ENCODE measurements around the gene PTP4A2. TPM values are rescaled to one million over a fixed set of nuclear protein-coding genes. Genes with fewer than 3 reads are reported as not detected.

The PTP4A2 gene
- total RNA-seq, 1 experiment from 2014 or later, result 502 TPM

DNA sequence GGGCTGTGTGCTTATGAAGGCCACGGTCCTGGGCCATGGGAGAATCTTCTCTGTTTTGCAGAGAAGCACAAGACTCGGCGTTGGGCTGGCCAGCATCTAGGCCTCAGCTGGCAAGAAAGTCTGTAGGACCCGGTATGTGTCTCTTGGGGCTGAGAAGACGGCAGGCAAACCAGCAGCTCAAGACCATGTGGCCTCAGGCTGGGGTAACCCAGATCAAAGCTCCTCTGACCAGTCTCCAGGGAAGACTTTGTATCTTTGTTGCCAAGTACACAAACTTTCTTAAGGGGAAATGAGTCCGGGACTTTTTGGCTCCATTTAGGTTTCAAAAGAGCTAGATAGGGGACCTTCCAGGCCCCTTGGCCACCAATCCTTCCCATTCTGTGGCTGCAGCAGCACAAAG, 60.1 kb downstream of the PTP4A2 start:
- in situ Hi-C loops (cut with HindIII; ENCODE audit: low pct_unique_long_range_greater_than_20kb, low sequenced_read_pairs), result no loop called here
- peak; percentile 8 for DNase-seq (ENCODE audit: low read depth, low spot score)

DNA sequence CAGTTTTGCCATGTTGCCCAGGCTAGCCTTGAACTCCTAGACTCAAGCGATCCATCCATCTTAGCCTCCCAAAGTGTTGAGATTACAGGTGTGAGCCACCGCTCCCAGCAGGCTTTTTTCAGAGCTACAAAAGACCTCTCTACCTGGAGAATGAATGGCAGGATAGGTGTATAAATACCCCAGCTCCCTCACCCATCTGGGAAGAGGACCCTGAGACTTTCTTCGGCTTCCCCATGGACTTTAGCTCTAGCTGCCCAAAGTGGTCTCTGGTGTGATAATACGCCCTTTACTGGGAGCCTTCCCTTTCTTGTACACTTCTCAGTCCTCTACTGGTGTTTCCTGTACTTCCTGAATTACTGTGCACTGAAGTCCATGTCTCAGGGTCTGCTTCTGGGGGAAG, 60.6 kb downstream of the PTP4A2 start:
- no peak for DNase-seq (ENCODE audit: low read depth, low spot score)
- in situ Hi-C loops (cut with HindIII; ENCODE audit: low pct_unique_long_range_greater_than_20kb, low sequenced_read_pairs), result no loop called here

DNA sequence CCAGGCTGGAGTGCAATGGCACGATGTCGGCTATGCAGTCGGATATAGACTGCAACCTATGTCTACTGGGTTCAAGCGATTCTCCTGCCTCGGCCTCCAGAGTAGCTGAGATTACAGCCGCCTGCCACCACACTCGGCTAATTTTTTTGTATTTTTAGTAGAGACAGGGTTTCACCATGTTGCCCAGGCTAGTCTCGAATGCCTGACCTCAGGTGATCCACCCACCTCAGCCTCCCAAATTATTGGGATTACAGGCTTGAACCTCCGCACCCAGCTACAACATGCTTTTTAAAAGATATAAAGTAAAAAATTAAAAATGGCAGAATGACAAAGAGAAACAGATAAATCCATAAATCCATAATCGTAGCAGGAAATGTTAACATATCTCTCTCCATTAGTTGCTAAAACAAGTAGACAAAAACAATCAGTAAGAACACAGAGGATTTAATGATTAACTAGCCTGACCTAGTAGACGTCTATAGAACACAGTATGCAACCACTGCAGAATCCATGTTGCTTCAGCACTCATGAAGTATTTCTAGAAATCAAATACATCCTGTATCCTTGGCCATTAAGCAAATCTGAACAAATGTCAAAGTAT, 62.4 kb downstream of the PTP4A2 start:
- DNase-seq (ENCODE audit: low read depth, low spot score), result no peak
- in situ Hi-C loops (cut with HindIII; ENCODE audit: low pct_unique_long_range_greater_than_20kb, low sequenced_read_pairs), result no loop called here

DNA sequence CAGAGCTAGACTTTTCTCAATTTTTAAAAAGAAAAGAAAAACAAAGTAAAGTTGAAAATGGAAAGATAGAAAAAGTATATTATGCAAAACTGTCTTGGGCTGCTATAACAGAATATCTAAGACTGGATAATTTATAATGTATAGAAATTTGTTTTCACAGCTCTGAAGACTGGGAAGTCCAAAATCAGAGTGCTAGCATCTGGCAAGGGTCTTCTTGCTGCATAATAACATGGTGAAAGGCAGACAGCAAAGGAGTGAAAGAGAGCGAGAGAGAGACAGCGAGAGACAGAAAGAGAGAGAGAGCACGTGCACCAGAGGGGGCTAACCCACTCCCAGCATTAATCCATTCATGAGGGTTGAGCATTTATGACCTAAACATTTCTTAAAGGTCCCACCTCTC, 63.2 kb downstream of the PTP4A2 start:
- DNase-seq (ENCODE audit: low read depth, low spot score), result no peak
- in situ Hi-C loops (cut with HindIII; ENCODE audit: low pct_unique_long_range_greater_than_20kb, low sequenced_read_pairs), result no loop called here

DNA sequence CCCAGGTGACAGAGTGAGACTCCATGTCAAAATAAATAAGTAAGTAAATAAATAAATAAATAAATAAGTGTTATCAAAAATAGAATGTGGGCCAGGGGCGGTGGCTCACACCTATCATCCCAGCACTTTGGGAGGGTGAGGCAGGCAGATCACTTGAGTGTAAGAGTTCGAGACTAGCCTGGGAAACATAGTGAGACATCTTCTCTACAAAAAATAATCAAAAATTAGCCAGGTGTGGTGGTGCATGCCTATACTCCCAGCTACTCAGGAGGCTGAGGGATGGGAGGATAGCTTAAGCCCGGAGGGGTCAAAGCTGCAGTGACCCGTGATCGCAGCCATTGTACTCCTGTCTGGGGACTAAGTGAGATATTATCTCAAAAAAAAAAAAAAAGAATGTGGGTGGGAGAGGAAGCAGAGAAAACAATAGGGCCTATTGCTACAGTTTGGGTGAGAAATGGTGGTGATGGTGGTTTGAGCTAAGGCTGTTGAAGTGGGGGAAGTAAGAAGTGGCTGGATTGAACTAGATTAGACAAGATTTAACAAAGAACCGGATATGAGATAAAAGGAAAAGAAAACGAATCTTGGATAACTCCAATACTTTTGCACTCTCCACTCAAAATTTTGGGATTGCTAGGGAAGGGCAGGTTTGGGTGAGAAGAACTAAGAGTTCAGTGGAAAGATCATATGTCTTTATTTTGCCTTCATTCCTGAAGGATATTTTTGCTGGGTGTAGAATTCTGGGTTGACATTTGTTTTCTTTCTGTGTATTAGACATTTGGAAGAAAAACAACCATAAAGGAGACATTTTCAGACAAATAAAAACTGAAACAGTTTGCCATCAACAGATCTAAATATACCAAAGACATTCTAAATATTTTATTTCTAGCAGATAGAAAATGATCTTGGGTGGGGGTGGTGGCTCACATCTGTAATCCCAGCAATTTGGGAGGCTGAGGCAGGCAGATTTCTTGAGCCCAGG, 65.2 kb downstream of the PTP4A2 start:
- no peak for DNase-seq (ENCODE audit: low read depth, low spot score)

DNA sequence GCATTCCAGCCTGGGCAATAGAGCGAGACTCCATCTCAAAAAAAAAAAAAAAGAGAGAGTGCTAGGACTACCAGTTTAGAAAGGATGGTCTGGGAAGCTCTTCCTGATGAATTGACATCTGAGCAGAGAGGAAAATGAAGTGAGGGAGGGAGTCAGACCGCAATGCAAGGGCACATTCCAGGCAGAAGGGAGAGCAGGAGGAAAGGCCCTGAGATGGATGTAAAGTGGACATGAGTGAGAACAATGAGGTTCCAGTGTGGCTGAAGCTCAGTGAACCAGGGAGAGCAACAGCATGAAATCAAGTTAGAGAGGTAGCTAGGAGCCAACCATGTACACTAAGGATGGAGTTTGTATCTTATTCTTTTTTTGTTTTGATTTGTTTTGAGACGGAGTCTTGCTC, 66.5 kb downstream of the PTP4A2 start:
- in situ Hi-C loops (cut with HindIII; ENCODE audit: low pct_unique_long_range_greater_than_20kb, low sequenced_read_pairs), result no loop called here
- DNase-seq (ENCODE audit: low read depth, low spot score), result no peak

More for the DNA sequence above, 65.2 kb downstream of the PTP4A2 start:
- in situ Hi-C loops (cut with HindIII; ENCODE audit: low pct_unique_long_range_greater_than_20kb, low sequenced_read_pairs), result no loop called here

DNA sequence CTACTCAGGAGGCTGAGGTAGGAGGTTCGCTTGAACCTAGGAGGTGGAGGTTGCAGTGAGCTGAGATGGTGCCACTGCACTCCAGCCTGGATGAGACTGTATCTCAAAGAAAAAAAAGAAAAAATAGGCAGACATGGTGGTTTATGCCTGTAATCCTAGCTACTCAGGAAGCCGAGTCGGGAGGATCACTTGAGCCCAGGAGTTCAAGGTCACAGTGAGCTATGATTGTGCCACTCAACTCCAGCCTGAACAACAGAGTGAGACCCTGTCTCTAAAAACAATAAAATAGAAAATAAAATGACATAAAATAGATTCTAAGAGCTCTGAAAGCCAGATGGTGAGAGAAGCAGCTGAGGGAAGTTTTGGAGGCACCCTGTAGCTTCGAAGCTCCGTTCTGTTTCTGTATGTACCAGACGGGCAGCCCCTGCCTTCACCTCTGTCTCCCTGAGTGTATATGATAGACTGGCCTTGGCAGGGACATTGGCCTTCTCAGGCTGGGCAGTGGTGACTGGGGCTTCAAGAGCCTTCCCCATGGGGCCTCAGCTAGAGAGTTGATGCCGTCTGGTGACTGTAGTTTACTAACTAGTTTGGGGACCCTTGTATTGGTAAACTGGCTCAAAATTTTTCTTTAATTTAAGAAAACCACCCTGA, 68.0 kb downstream of the PTP4A2 start:
- DNase-seq (ENCODE audit: low read depth, low spot score), result no peak
- in situ Hi-C loops (cut with HindIII; ENCODE audit: low pct_unique_long_range_greater_than_20kb, low sequenced_read_pairs), result no loop called here

DNA sequence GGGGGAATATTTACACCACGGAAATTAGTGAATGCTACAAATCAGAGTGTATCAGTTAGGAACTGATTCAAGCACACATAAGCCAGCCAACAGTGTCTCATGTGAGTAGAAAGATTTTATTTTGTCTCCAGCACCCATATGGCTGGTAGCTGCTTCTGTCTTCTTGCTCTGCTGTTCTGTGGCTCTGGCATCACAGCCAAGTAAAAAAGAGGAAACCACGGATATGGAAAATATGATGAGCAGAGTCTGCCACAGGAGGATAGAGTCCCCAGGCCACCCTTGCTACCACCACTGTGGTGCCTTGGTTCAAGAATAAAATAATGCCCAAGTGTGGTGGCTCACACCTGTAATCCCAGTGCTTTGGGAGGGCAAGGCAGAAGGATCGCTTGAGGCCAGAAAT, 68.7 kb downstream of the PTP4A2 start:
- in situ Hi-C loops (cut with HindIII; ENCODE audit: low pct_unique_long_range_greater_than_20kb, low sequenced_read_pairs), result no loop called here
- DNase-seq (ENCODE audit: low read depth, low spot score), result no peak

DNA sequence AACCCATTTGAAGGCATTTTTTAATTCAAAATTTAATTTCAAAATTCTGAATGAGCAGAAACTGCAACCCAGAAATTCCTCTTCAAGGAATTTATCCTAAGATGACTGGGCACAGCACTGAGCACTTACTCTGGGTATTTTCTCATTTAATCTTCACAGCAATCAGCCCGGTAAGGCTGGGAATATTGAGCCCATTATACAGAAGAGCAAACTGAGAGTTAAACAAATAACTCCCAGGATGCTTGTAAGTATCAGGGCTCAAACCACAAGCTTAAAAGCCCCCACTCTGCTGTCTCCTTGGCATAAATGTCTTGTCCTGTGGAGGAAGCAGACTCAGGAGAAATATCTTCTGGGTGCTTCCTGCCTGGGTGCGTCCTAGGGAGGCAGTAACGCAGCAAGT, 69.3 kb downstream of the PTP4A2 start:
- DNase-seq (ENCODE audit: low read depth, low spot score), result no peak
- in situ Hi-C loops (cut with HindIII; ENCODE audit: low pct_unique_long_range_greater_than_20kb, low sequenced_read_pairs), result no loop called here

DNA sequence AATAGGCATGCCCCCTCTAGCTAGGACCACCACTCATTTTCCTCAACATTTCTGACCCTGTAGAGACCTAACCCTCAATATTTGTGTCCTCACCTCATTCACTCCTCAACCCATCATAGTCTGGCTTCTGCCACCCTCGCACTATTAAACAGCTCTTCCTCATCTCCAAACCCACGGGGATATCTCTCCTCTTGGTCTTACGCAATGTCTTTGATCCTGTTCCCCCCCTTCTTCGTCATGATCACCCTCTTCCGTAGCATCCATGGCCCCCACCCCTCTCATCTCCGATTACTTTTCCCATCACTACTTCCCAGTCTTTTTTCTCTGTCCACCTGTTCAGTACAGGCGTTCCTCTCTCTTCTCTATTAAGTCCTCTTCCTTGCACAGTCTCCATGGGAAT, 70.6 kb downstream of the PTP4A2 start:
- in situ Hi-C loops (cut with HindIII; ENCODE audit: low pct_unique_long_range_greater_than_20kb, low sequenced_read_pairs), result no loop called here
- DNase-seq (ENCODE audit: low read depth, low spot score), result no peak

DNA sequence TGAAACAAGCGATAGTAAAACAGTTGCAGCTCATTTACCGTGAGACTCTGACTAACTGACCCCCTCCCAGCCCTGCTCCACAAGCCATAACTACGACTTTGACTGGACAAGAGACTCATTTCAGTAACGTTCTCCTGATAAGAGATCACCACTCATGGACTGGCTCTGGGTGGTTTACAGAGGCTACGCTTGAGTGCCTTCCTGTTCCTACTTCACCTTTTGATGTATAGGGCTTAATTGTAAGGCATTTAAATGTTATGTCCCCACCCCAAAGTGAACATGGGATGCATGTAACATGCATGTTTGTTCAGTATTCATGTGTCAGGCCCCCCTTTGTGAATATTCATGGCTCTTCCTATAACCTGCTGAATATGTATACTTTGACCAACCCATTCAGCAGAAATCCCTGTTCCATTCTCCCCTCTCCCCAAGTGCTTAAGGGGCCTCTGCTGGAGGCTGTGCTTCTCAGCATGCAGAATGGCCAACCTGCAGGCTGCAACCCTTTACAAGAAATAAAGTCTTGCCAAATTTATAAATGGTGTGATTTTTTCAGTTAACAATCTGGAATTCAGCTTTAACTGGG, 71.6 kb downstream of the PTP4A2 start:
- in situ Hi-C loops (cut with HindIII; ENCODE audit: low pct_unique_long_range_greater_than_20kb, low sequenced_read_pairs), result no loop called here
- DNase-seq (ENCODE audit: low read depth, low spot score), result no peak

DNA sequence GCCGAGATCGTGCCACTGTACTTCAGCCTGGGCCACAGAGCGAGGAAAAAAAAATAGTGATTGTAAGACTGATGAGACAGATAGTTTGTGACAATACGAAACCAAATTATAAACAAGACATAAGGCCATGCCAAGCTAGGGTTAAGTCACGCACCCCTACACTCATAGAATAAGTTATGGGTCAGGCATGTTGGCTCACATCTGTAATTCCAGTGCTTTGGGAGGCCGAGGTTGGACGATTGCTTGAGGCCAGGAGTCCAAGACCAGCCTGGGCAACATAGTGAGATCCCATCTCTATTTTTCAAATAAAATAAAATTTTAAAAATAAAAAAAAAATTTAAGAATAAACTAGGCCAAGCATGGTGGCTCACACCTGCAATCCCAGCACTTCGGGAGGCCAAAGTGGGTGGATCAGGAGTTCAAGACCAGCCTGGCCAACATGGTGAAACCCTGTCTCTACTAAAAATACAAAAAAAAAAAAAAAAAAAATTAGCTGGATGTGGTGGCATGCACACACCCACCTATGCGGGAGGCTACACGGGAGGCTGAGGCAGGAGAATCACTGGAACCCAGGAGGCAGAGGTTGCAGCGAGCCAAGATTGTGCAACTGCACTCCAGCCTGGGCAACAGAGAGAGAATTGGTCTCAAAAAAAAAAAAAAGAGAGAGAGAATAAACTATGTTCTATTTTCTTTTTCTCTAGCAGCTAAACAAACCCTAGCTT, 72.3 kb downstream of the PTP4A2 start:
- in situ Hi-C loops (cut with HindIII; ENCODE audit: low pct_unique_long_range_greater_than_20kb, low sequenced_read_pairs), result no loop called here
- DNase-seq (ENCODE audit: low read depth, low spot score), result no peak

DNA sequence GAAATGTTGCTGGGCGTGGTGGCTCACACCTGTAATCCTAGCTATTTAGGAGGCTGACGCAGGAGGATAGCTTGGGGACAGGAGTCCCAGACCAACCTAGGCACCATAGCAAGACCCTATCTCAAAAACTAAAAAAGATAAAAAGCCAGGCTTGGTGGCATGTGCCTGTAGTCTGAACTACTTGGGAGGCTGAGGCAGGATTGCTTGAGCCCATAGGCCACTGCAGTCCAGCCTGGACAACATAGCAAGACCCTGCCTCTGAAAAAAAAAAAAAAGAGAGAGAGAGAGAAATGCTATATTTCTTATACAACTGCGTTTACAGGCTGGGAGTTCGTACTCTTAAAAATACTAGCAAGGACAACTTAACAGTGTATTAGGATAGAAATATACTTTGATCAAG, 76.1 kb downstream of the PTP4A2 start:
- in situ Hi-C loops (cut with HindIII; ENCODE audit: low pct_unique_long_range_greater_than_20kb, low sequenced_read_pairs), result no loop called here
- no peak for DNase-seq (ENCODE audit: low read depth, low spot score)

DNA sequence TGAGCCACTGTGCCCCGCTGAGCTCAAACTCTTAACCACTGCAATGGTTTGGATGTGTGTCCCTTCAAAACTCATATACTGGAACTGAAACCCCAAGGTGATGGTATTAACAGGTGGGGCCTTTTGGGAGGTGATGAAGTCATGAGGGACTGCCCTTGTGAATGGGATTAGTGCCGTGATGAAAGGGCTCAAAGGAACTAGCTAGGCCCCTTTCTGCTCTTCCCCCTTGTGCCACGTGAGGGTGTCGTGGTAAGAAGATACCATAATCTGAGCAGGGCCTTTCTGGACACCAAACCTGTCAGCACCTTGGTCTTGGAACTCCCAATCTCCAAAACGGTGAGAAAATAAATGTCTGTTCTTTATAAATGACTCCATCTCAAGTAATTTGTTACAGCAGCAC, 76.8 kb downstream of the PTP4A2 start:
- no peak for DNase-seq (ENCODE audit: low read depth, low spot score)
- in situ Hi-C loops (cut with HindIII; ENCODE audit: low pct_unique_long_range_greater_than_20kb, low sequenced_read_pairs), result no loop called here

DNA sequence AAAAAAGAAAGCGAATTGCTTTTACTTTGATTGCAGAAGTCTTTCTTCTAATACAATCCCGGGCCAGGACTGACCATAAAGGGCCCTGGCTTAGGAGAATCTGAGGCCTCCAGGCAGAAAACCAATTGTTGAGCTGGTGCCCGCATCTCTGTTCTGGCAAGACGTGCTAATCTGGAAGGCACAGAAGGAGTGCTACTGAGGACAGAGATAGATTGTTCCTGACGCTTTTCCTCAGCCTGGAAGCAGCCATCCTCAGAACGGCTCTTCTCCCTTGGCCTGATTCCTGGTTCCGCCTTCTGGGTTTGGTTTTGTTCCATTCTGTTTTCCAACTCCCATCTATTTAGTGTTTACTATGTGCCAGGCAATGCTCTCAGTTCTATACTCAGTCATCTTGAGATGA, 77.6 kb downstream of the PTP4A2 start:
- DNase-seq (ENCODE audit: low read depth, low spot score), result no peak
- in situ Hi-C loops (cut with HindIII; ENCODE audit: low pct_unique_long_range_greater_than_20kb, low sequenced_read_pairs), result no loop called here

DNA sequence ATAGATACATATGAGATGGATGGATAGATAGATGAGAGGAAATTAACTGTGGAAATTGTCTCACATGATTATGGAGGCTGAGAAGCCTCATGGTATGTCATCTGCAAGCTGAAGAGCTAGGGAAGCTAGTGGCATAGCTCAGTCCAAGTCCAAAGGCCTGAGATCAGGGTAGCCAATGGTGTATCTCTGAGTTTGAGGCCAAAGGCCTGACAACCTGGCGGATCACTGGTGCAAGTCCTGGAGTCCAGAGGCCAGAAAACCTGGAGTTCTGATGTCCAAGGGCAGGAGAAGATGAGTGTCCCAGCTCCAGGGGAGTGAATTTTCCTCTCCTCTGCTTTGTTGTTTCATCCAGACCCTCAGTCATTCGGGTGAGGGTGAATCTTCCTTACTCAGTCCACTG, 78.4 kb downstream of the PTP4A2 start:
- no peak for DNase-seq (ENCODE audit: low read depth, low spot score)
- in situ Hi-C loops (cut with HindIII; ENCODE audit: low pct_unique_long_range_greater_than_20kb, low sequenced_read_pairs), result no loop called here

DNA sequence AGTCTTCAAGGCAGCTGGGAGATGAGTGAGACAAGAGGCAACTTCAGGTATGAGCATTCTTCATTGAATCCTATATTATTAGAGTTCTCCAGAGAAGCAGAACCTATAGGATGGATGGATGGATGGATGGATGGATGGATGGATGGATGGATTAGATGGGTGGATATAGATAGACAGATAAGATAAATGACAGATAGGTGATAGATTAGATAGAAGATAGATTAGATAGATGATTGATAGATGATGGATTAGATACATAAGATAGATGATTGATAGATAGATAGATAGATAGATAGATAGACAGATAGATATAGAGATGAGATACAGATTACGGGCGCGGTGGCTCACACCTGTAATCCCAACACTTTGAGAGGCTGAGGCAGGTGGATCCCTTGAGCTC, 79.1 kb downstream of the PTP4A2 start:
- DNase-seq (ENCODE audit: low read depth, low spot score), result no peak
- in situ Hi-C loops (cut with HindIII; ENCODE audit: low pct_unique_long_range_greater_than_20kb, low sequenced_read_pairs), result no loop called here

DNA sequence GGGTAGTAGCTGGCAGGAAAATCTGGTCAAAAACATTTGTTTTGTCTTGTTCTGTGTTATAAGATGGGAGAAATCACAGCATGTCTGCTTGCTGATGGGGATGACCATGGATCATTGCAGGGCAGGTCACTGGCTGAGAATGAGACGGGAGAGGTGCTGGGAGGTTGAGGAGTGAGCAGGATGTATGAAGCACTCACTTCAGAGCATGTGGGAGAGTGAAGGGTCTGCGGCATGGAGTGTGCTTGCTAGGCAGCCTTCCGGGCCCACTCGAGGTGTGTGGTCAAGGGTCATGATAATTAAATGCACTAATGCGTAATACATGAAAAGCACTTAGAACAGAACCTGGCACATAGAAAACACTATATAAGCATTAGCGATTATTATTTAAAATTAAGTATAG, 80.3 kb downstream of the PTP4A2 start:
- DNase-seq (ENCODE audit: low read depth, low spot score), result no peak
- in situ Hi-C loops (cut with HindIII; ENCODE audit: low pct_unique_long_range_greater_than_20kb, low sequenced_read_pairs), result no loop called here
